ENCODE measurements around the gene CUEDC2. TPM values are rescaled to one million over a fixed set of nuclear protein-coding genes. Genes with fewer than 3 reads are reported as not detected.

The CUEDC2 gene, protein sequence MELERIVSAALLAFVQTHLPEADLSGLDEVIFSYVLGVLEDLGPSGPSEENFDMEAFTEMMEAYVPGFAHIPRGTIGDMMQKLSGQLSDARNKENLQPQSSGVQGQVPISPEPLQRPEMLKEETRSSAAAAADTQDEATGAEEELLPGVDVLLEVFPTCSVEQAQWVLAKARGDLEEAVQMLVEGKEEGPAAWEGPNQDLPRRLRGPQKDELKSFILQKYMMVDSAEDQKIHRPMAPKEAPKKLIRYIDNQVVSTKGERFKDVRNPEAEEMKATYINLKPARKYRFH
- 133 and 209 TPM in 2 replicates for total RNA-seq (2014; rRNA removed; shearing (Covaris generic))

DNA sequence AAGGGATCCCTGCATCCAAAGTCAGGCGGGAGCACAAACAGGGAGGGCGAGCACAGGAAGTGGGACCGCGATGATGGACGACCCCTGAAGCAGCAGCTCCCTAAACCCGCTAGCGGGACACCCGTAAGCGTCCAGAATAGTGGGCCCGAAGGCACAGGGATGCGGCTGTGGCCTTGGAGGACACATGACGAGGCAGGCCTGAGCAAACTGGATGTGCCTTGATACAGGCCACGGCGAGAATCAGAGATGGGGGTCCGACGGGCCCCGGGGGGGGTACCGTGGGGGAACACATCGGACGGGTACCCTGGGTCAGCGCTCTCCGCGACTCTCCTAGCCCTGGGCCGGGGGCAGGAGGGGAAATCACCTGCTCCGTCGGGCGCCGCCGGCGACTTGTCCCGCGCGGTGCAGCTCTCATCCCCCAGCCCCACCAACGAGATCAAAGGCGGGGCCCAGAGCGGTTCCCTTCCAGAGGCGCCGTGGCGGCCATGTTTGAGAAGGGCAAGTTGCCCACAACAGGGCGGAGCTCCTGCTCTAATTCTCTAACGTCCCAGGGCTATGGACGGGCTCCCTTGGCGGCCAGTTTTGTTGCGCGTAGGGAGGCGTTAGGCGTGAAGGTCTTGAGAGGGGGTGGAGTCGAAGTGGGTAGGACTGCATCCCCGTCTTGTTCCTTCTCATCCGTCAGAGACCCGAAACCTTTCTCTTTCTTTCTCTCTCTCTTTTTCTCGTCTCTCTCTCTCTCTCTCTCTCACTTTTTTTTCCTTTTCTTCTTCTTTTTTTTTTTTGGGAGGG lies at the start of gene CUEDC2:
CUEDC2 (minus strand) TSS at position 413 of the 789 bp plus-strand sequence. CDS start 7,386 bp downstream, outside the sequence.
- DNase-seq (ENCODE audit: low spot score) = peak; percentile 98
- in situ Hi-C loops (cut with HindIII; ENCODE audit: low sequenced_read_pairs) = no loop called here

DNA sequence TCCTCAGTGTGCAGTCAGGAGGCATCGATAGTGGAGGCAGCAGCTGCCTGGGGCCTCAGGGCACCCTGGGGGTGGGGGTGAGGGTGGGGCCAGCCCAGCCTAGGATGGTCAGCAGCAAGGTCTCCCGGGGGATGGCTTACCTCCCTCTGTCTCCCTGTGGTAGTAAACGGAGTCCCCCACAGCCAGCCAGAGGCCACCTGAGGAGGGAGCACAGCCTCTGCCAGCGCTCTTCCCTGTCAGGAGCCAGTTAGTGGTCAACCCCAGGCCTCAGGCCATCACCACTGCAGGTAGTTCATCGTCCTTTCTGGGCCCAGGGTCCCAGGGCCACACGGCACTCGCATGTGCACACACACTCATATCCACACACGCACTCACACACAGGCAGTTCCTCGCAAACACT lies 48.0 kb upstream of the CUEDC2 start:
- in situ Hi-C loops (cut with HindIII; ENCODE audit: low sequenced_read_pairs) = loop anchor here (5.0 kb wide), 1 partner anchor 253 kb away; the partner anchor contains the start of gene ELOVL3

DNA sequence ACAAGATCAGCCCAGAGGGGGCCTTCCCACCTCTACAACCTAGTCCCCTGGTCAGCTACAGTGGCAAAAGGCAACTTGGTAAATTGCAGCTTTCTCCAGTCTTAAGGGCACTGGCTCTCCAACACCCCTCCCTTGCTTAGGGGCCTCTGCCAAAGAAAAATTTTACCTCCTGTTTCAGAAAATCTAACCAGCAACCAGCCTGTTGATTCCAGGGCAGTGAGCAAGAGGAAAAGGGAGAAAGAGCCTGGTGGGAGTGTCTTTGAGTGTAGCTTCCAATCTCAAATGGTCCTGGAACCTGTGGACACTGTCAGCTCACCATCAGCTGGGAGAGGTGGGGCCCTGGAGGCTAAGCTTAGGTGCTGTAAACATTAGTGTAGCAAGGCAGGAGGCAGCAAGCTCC lies 47.3 kb upstream of the CUEDC2 start:
- DNase-seq (ENCODE audit: low spot score) = no peak
- in situ Hi-C loops (cut with HindIII; ENCODE audit: low sequenced_read_pairs) = loop anchor here (5.0 kb wide), 1 partner anchor 252 kb away; the partner anchor contains the start of gene ELOVL3

More for the DNA sequence above, 48.0 kb upstream of the CUEDC2 start:
- no peak for DNase-seq (ENCODE audit: low spot score)

DNA sequence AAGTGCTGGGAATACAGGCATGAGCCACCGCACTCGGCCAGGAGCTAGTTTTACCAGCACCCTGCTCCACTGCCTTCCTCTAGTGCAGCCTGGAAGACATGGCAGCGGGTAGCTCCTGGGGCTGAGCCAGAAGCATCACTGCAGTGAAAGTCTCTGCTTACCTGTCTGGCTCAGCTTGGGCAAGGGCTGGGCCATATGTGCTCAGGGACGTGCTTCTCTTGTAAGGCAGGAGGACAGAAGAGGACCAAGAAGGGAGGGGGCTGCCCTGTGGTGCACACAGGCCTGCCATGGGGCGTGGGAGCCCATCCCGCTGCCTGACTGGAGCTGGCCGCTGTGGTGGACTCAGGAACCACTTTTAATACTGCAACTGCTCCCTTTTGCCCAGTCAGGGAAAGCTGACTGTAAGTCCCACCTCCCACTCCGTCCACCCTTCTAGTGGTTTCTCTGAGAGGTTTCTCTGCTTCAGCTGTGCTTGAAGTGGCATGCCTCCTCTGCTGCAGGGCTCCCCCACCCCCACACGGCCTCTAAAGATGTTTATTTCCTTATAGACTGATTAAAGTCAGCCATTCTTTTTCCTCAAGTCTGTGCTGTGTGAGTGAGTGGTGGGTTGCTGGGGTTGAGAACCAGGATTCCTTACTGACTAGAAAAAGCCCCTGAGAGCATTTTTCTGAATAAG lies 44.2 kb upstream of the CUEDC2 start:
- peak; percentile 45 for DNase-seq (ENCODE audit: low spot score)
- in situ Hi-C loops (cut with HindIII; ENCODE audit: low sequenced_read_pairs) = no loop called here

DNA sequence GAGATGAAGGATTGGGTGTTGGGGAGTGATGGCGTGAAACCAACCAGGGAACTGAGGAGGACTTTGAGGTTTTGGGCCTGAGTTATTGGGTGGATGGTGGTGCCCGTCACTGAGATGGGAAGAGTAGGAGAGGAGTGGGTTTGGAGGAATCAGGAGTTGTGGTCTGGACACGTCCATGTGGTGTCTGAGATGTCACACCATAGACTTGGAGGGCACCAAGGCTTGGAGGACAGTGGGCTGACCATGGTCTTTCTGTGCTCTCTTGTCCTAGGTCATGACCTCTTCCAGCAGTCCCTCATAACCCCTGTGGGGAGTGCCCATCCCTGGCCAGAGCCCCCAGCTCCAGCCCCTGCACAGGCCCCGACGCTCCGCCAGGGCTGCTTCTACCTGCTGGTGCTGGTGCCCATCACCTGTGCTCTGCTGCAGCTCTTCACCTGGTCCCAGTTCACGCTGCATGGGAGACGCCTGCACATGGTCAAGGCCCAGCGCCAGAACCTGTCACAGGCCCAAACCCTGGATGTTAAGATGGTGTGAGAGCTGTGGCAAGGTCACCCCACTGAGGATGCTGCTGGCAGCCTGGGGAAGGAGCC lies 43.2 kb upstream of the CUEDC2 start:
- no peak for DNase-seq (ENCODE audit: low spot score)
- in situ Hi-C loops (cut with HindIII; ENCODE audit: low sequenced_read_pairs) = no loop called here

DNA sequence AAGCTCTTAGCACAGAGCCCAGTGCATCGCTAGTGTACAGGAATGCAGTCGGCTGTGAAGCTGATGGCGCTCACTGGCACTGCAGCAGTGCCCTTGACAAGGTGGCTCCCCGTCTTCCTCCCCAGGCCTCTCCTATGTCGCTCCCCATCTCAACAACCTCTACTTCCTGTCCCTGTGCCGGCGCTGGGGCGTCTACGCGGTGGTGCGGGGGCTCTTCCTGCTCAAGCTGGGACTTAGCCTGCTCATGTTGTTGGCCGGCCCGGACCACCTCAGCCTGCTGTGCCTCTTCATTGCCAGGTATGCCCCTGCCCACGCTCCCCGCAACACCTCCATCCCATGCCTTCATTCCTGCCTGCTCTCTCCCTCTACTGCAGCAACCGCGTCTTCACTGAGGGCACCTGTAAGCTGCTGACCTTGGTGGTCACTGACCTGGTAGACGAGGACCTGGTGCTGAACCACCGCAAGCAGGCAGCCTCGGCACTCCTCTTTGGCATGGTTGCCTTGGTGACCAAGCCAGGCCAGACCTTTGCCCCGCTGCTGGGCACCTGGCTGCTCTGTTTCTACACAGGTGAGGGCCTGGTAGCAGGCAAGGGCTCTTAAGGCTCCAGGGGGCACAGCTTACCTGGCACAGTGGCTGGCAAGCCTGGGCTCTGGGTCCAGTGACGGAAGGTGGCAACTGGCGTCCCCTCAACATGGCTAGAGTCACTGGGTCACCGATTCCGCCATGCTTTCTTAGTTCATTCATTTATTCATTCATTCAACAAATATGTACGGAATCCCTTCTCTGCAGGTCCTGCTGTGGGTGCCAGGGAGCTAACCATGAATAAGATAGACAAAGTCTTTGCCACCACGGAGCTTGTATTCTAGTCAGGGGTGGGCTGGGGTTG lies 41.3 kb upstream of the CUEDC2 start:
- in situ Hi-C loops (cut with HindIII; ENCODE audit: low sequenced_read_pairs) = no loop called here
- DNase-seq (ENCODE audit: low spot score) = no peak

DNA sequence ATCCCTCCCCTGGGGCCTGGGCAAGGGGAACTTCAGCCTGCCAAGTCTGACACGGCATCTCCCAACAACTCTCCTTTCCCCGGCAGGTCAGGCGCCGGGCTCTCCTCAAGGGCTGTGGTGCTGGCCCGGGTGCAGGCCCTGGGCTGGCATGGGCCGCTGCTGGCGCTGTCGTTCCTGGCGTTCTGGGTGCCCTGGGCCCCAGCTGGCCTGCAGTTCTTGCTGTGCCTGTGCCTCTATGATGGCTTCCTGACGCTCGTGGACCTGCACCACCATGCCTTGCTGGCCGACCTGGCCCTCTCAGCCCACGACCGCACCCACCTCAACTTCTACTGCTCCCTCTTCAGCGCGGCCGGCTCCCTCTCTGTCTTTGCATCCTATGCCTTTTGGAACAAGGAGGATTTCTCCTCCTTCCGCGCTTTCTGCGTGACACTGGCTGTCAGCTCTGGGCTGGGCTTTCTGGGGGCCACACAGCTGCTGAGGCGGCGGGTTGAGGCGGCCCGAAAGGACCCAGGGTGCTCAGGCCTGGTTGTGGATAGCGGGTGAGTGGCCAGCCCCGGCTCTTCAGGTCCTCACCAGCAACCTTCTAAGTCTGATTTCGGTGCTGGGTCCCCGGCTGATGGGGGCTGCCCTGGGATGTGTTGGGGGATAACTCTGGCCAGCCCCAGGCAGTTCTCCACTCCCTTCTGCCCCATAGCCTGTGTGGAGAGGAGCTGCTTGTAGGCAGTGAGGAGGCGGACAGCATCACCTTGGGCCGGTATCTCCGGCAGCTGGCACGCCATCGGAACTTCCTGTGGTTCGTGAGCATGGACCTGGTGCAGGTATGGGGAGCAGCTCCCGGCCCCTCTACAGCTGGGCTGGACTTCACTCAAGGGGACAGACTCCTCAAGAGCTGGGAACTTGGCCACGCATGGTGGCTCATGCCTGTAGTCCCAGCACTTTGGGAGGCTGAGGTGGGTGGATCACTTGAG lies 38.5 kb upstream of the CUEDC2 start:
- in situ Hi-C loops (cut with HindIII; ENCODE audit: low sequenced_read_pairs) = no loop called here
- no peak for DNase-seq (ENCODE audit: low spot score)

DNA sequence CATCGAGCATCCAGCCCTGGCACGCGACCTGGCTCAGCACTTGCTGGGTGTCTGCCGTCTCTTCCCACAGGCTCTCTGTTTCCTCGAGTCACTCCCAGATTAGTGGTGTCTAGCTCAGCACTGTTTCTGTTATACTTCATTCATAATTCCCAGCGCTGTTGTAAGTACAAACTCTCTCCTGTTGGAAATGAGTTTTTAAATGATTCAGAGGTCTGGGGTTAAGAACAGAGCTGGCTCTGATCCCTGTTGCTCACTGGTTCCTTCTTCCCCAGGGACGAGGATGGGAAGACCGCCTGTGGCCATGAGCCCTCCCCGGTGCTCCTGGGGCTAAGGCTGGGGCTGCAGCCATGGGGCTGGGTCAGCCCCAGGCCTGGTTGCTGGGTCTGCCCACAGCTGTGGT lies 36.3 kb upstream of the CUEDC2 start:
- in situ Hi-C loops (cut with HindIII; ENCODE audit: low sequenced_read_pairs) = no loop called here
- DNase-seq (ENCODE audit: low spot score) = no peak

DNA sequence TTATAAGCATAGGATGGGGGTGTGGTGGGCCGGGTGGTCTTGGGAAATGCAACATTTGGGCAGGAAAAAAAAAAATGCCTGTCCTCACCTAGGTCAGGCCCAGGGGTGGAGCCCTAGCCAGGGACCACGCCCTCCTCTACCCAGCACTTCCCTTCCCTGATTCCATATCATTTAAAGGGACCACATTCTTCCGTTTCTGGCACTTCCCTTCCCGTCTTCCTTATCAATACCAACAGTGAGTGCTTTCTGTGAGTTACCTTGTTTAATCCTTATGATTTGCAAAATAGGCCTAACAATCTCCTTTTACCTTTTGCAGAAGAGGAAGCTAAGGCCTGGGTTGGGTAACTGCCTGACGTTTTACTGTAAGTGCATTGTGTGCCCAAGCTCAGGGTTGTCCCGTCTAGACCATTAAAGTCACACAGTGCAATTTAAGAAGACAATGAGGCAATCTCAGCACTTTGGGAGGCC lies 35.6 kb upstream of the CUEDC2 start:
- DNase-seq (ENCODE audit: low spot score) = no peak
- in situ Hi-C loops (cut with HindIII; ENCODE audit: low sequenced_read_pairs) = no loop called here

DNA sequence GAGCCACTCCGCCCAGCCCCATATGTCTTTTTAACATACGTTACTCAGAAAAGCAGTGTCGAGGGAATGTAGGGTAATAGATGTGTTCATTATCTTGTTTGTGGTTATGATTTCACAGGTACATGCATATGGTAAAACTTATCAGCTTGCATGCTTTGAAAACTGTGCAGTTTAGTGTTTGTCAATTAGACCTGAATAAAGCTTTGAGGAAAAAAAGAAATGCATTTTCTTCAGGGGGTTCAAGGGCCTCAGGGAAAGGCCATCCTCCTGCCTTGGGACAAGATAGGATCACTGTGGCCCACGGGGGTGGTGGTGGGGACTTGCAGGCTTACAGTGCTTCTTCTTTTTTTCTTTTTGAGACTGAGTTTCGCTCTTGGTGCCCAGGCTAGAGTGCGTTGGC lies 34.9 kb upstream of the CUEDC2 start:
- in situ Hi-C loops (cut with HindIII; ENCODE audit: low sequenced_read_pairs) = no loop called here
- no peak for DNase-seq (ENCODE audit: low spot score)

DNA sequence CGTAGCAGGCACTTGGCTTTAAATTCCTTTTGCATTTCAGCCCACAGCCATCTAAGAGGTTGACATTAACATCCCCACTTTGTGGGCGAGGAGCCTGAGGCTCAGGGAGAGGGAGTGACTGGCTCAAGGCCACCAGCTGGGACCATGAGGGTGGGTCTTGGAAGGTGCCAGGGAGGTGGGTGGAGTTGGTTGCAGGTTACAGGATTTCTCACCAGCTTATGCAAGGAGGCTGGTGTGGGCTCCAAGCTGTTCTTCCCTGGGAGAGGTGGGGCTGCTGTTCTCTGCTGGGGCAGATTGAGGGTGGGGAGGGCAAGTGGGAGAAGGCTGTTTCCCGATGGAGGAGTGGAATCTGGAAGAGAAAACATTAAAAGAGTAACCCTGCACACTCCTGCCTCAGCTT lies 33.1 kb upstream of the CUEDC2 start:
- in situ Hi-C loops (cut with HindIII; ENCODE audit: low sequenced_read_pairs) = no loop called here
- no peak for DNase-seq (ENCODE audit: low spot score)

DNA sequence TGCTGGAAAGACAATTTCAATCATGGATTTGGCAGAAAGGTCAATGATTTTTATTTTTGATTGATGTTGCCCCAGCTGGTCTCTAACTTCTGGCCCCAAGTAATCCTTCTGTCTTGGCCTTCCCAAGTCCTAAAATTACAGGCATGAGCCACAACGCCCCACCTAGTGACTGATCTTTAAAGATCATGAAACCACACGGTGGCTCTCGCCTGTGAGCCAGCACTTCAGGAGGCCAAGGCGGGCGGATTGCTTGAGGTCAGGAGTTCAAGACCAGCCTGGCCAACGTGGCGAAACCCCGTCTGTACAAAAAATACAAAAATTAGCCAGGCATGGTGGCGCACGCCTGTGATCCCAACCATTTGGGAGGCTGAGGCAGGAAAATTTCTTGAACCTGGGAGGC lies 31.6 kb upstream of the CUEDC2 start:
- in situ Hi-C loops (cut with HindIII; ENCODE audit: low sequenced_read_pairs) = no loop called here

DNA sequence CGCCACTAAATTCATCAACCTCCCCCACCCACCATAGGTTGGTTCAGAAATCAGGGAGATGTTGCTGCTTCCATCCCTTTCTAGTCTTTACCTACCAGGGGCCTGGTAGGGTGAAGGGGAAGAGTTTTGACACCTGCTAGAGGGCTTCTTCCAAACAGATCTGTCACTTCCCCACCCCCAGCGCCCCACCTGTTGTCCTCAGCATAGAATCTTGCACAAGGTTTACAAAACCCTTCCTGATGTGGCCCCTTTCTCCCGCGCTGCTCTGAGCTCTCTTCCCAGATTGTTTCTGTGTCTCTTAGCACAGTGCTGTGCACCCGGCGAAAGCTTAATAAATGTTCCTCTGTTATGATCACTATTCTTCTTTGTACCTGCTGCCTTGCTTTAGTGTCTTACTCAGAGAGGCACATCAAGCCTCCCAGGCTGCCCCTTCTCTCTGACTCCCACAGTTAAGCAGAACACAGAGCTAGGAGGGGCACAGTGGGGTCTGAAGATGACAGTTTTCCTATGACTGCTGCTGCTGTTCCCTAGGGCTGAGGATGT lies 30.2 kb upstream of the CUEDC2 start:
- no peak for DNase-seq (ENCODE audit: low spot score)
- in situ Hi-C loops (cut with HindIII; ENCODE audit: low sequenced_read_pairs) = no loop called here

More for the DNA sequence above, 31.6 kb upstream of the CUEDC2 start:
- DNase-seq (ENCODE audit: low spot score) = no peak

DNA sequence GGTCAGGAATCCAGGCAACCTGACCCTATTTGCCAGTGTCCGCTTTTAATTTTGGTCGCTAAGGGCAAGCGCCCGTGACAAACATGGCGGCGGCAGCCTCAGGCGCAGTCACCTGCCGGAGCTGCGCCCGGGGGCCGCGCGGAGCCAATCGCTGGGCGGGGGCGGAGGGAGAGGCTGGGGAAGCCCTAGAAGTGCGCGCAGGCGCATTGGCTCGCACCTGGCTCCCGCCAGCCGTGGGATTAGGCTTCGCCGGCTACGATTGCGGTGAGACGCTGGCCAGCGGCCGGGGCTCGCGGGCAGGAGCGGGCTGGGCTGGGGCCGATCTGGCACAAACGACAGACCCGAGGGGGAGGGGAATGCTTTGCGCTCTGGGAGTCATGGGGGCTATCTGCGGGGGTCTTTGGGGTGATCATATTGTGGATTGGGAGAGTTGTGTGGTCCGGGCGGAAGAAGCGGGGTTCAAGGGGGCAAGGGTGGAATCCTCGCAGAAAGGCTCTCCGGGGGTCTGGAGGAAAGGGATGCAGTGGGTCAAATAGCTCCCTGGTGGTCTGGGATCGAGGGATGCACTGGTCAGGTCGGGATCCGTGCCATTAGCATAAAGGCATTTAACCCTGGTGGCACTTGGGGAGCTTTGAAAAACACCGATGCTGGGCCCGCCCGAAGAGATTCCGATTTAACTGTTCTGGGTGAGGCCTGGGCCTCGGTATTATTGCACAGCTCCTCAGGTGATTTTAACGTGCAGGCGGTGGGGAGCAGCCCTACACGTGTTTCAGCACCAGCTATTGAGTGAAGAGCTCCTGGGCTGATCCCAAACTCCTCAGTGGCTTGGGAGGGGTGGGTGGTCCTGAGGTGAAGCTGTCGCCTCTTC lies 29.0 kb upstream of the CUEDC2 start:
- in situ Hi-C loops (cut with HindIII; ENCODE audit: low sequenced_read_pairs) = no loop called here
- peak; percentile 92 for DNase-seq (ENCODE audit: low spot score)

DNA sequence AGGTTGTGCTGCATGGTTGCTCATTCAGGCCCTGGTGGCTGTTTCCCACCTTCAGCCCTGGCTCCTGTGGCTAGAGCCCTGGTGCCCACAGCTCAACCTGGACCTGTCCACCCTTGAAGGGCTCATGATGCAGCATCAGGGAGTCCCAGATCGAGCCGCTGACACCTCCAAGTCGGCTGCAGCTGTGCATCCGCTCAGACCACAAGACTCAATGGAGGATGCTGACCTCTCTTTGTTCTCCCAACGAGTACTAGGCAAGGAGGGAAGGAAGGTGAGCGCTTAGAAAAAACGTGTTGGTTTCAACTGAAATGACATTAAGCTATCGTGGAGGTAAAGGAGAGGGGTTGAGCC lies 28.4 kb upstream of the CUEDC2 start:
- in situ Hi-C loops (cut with HindIII; ENCODE audit: low sequenced_read_pairs) = no loop called here
- DNase-seq (ENCODE audit: low spot score) = no peak

DNA sequence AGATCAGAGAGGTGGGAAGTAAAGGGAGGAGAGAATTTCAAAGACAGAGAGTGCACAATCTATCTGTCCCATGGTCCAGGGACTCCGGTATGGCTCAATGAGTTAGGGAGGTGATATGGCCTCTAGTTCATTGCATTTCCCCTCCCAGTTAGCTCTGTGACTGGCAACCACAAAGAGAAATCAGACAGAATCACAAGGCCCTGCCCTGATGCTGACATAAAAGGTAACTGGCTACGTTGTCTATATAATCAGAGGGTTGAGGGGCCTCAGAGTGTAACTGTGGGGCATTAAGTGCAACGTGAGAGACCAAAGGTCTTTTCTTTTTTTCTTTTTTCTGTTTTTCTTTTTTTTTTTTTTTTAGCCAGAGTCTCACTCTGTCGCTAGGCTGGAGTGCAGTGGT lies 26.3 kb upstream of the CUEDC2 start:
- in situ Hi-C loops (cut with HindIII; ENCODE audit: low sequenced_read_pairs) = no loop called here
- no peak for DNase-seq (ENCODE audit: low spot score)

Measured in G401 (cell line).